Mesothelial cell of epicardium (in vitro differentiated cells): ENCODE results near the gene CEACAM5. TPM values are rescaled to one million over a fixed set of nuclear protein-coding genes. Genes with fewer than 3 reads are reported as not detected.

Experiments
- DNase-seq, 2 experiments: peaks; one replicate each; pipeline ENCODE4 v3.0.0; 2021; ENCODE audit warnings: low spot score in 2 of 2; ENCODE audit not compliant: unreplicated experiment in 2 of 2
- H3K27ac Mint-ChIP-seq: 2 replicates; pipeline ENCODE4 v1.8.0; 2021; ENCODE audit warnings: mixed read lengths
- H3K27me3 Mint-ChIP-seq: 2 replicates; pipeline ENCODE4 v1.8.0; 2021; ENCODE audit warnings: low read depth, mixed read lengths
- H3K36me3 Mint-ChIP-seq: 2 replicates; pipeline ENCODE4 v1.8.0; 2021; ENCODE audit warnings: mixed read lengths
- H3K4me1 Mint-ChIP-seq: 2 replicates; pipeline ENCODE4 v1.8.0; 2021; ENCODE audit warnings: mixed read lengths
- H3K4me3 Mint-ChIP-seq: 2 replicates; pipeline ENCODE4 v1.8.0; 2021; ENCODE audit warnings: mild to moderate bottlenecking, moderate library complexity, mixed read lengths
- H3K9me3 Mint-ChIP-seq: 2 replicates; pipeline ENCODE4 v1.8.0; 2021; ENCODE audit warnings: mixed read lengths
- total RNA-seq: library from RNA; stranded (reverse); gene quantifications from 3 replicates; pipeline ENCODE4 v1.2.1, GENCODE V29; 2021
- TF ChIP-seq, protein P1 (sequence below): fragments of 200-600 bp; sonication (generic); IDR thresholded peaks from one replicate; pipeline ENCODE4 v1.5.0; 2021; ENCODE audit warnings: antibody characterized with exemption; ENCODE audit not compliant: unreplicated experiment

Gene CEACAM5
- total RNA-seq, 1 donor from 2014 or later: not detected

- H3K27ac Mint-ChIP-seq: no peak overlapping the region
- H3K9me3 Mint-ChIP-seq: peaks cover 68% of the 10 kb centered on the region
Measured at GRCh38 chr19:41774515-41774980, 66.1 kb downstream of the CEACAM5 start.

DNA sequence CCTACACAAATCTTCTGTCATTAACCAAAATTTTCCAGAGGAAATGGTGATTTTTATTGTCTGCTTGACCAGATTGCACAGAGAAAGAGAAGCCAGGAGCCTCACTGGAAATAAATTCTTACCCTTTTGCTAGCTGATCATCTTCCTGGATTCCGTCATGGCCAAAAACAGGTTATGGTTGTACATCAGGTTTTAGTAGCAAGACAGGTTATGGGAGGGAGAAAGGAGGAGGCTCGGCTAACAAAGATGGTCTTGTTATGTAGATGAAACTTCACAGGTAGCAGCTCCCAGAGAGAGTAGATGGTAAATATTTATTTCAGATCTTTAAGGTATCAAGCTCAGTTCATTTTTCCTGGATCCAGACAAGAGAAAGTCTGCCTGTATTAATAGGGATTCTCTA, 68.3 kb downstream of the CEACAM5 start:
- no peak for DNase-seq
- Mint-ChIP-seq H3K4me3 (no peak overlapping the region), H3K9me3 (peaks cover 71% of the 10 kb centered on the region), H3K27me3 (no peaks in the 10 kb centered on the region), H3K4me1 (no peaks in the 10 kb centered on the region), H3K36me3 (no peaks in the 10 kb centered on the region), H3K27ac (no peak overlapping the region)
- TF ChIP-seq, protein P1, sequence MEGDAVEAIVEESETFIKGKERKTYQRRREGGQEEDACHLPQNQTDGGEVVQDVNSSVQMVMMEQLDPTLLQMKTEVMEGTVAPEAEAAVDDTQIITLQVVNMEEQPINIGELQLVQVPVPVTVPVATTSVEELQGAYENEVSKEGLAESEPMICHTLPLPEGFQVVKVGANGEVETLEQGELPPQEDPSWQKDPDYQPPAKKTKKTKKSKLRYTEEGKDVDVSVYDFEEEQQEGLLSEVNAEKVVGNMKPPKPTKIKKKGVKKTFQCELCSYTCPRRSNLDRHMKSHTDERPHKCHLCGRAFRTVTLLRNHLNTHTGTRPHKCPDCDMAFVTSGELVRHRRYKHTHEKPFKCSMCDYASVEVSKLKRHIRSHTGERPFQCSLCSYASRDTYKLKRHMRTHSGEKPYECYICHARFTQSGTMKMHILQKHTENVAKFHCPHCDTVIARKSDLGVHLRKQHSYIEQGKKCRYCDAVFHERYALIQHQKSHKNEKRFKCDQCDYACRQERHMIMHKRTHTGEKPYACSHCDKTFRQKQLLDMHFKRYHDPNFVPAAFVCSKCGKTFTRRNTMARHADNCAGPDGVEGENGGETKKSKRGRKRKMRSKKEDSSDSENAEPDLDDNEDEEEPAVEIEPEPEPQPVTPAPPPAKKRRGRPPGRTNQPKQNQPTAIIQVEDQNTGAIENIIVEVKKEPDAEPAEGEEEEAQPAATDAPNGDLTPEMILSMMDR: no peak

More at GRCh38 chr19:41774515-41774980, 66.1 kb downstream of the CEACAM5 start:
- no peak for DNase-seq
- no peaks in the 10 kb centered on the region for H3K27me3 Mint-ChIP-seq
- H3K4me3 Mint-ChIP-seq: no peak overlapping the region
- no peaks in the 10 kb centered on the region for H3K4me1 Mint-ChIP-seq
- TF ChIP-seq, protein P1: no peak
- H3K36me3 Mint-ChIP-seq: no peaks in the 10 kb centered on the region

Other genes with a start within 250 kb of the CEACAM5 start
- not detected in 3 replicates for gene CEACAM21, start 132.5 kb upstream of the CEACAM5 start, total RNA-seq
- not detected in 3 replicates for gene CEACAM4, start 81.6 kb upstream of the CEACAM5 start, total RNA-seq
- gene CEACAM7, start 20.4 kb upstream of the CEACAM5 start, total RNA-seq: not detected in 3 replicates
- gene CEACAM6, start 46.9 kb downstream of the CEACAM5 start, total RNA-seq: not detected in 3 replicates
- not detected in 3 replicates for gene CEACAM3, start 88.0 kb downstream of the CEACAM5 start, total RNA-seq
- gene LYPD4, start 136.1 kb downstream of the CEACAM5 start, total RNA-seq: not detected in 3 replicates
- gene DMRTC2, start 136.4 kb downstream of the CEACAM5 start, total RNA-seq: not detected in 3 replicates
- gene RPS19, start 151.6 kb downstream of the CEACAM5 start, total RNA-seq: 2,197 to 2,288 TPM (median 2,263 TPM) in 3 replicates
- gene CD79A, start 168.7 kb downstream of the CEACAM5 start, total RNA-seq: 0.43 to 0.62 TPM (median 0.58 TPM) in 3 replicates
- 78.8 to 83.9 TPM (median 82.4 TPM) in 3 replicates for gene ARHGEF1, start 174.6 kb downstream of the CEACAM5 start, total RNA-seq
- 0.49 to 0.67 TPM (median 0.59 TPM) in 3 replicates for gene ERFL, start 219.8 kb downstream of the CEACAM5 start, total RNA-seq